Breast epithelium (tissue), 3 donors: ENCODE data around the gene ARHGEF33.

ENCODE experiments used
- POLR2A ChIP-seq: fragments of 450-650 bp; IDR thresholded peaks from one replicate; pipeline ENCODE4 v1.6.1; 2016; ENCODE audit warnings: antibody characterized with exemption, mild to moderate bottlenecking, moderate library complexity
- TF ChIP-seq, protein P1 (sequence below), 3 donors: fragments of 450-650 bp; IDR thresholded peaks; one replicate each; pipeline ENCODE4 v1.5.1; 2016 to 2017; ENCODE audit warnings: antibody characterized with exemption in 3 of 3, mild to moderate bottlenecking in 3 of 3, moderate library complexity in 3 of 3

DNA sequence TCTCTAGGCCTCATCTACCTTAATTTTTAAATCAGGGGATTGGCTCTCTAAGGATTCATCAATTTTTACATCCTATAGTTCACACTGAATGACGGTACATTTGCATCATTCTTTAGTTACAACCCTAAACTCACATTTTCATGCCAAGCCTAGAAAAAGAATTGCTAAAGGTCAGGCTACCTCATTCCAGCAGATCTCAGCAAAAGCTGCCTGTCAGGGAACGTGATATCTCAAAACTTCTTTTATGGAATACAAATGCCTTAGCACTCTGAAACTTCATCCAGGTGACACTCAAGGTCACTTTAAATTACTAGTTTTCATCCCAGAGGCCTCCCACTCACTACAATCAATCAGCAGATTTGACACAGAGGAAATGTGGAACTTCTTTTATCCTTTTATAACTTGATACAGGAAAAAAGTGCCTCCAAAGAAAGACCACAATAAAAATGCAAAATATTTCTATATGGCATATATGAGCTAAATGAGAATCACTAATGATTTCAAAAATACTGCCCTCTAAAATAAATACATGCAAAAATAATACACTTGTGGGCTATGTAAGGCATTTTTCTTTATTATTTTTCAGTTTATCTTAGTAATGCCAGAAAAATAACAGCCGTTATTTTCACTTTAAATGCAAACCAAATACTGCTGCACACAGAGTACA is 91.5 kb downstream of the ARHGEF33 start:
- TF ChIP-seq POLR2A = no peak
- TF ChIP-seq, protein P1, sequence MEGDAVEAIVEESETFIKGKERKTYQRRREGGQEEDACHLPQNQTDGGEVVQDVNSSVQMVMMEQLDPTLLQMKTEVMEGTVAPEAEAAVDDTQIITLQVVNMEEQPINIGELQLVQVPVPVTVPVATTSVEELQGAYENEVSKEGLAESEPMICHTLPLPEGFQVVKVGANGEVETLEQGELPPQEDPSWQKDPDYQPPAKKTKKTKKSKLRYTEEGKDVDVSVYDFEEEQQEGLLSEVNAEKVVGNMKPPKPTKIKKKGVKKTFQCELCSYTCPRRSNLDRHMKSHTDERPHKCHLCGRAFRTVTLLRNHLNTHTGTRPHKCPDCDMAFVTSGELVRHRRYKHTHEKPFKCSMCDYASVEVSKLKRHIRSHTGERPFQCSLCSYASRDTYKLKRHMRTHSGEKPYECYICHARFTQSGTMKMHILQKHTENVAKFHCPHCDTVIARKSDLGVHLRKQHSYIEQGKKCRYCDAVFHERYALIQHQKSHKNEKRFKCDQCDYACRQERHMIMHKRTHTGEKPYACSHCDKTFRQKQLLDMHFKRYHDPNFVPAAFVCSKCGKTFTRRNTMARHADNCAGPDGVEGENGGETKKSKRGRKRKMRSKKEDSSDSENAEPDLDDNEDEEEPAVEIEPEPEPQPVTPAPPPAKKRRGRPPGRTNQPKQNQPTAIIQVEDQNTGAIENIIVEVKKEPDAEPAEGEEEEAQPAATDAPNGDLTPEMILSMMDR (IDR thresholded peaks at IDR 0.05) = no peak
